Peyer's patch (tissue), 4 donors: ENCODE data around the gene SMYD2.

Experiments
- POLR2A ChIP-seq, 2 donors: fragments of 450-650 bp; IDR thresholded peaks; one replicate each; pipeline ENCODE4 v1.5.1; 2017; ENCODE audit warnings: antibody characterized with exemption in 2 of 2, mild to moderate bottlenecking in 2 of 2, moderate library complexity in 2 of 2
- TF ChIP-seq, protein P1 (sequence below), 6 experiments: fragments of 450-650 bp in 4 of 6; fragments of 200-600 bp in 2 of 6; sonication (generic) in 1 of 6; IDR thresholded peaks; one replicate each; pipeline ENCODE4 v1.5.1; 2017 to 2019; ENCODE audit warnings: antibody characterized with exemption in 6 of 6, mild to moderate bottlenecking in 3 of 6, moderate library complexity in 1 of 6

DNA sequence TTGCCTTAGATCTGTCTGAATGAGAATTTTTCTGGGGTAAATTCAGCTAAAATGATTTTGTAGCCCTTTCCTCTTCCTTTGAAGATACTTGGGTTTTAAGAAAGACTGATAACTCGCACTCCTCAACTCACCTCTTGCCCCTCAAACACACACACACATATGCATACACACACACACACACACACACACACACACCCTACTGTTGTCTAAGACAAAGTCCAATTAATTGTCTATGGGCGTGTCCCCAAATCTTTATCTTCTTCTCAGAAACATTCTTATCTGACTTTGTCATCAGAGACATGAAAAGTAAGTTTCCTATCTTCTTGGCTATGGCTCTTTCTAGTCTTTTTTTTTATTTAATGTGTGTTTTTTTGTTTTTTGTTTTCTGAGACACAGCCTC is 36.1 kb upstream of the SMYD2 start:
- TF ChIP-seq, protein P1, sequence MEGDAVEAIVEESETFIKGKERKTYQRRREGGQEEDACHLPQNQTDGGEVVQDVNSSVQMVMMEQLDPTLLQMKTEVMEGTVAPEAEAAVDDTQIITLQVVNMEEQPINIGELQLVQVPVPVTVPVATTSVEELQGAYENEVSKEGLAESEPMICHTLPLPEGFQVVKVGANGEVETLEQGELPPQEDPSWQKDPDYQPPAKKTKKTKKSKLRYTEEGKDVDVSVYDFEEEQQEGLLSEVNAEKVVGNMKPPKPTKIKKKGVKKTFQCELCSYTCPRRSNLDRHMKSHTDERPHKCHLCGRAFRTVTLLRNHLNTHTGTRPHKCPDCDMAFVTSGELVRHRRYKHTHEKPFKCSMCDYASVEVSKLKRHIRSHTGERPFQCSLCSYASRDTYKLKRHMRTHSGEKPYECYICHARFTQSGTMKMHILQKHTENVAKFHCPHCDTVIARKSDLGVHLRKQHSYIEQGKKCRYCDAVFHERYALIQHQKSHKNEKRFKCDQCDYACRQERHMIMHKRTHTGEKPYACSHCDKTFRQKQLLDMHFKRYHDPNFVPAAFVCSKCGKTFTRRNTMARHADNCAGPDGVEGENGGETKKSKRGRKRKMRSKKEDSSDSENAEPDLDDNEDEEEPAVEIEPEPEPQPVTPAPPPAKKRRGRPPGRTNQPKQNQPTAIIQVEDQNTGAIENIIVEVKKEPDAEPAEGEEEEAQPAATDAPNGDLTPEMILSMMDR (IDR thresholded peaks at IDR 0.05) = no peak
- TF ChIP-seq POLR2A (IDR thresholded peaks at IDR 0.05) = no peak
